PFSK-1 (cell line): ENCODE measurements around the gene SSTR3.

Experiments
- FOXP2 ChIP-seq: optimal IDR thresholded peaks from 2 replicates; pipeline ENCODE3; 2011; ENCODE audit warnings: borderline replicate concordance, control low read depth, inconsistent platforms; ENCODE audit not compliant: insufficient read depth; ENCODE audit errors: extremely low read length, extremely low read depth
- POLR2AphosphoS5 ChIP-seq: IDR thresholded peaks from 2 replicates; pipeline ENCODE4 v1.6.1; 2012; ENCODE audit warnings: low read depth, mild to moderate bottlenecking, control low read depth, low read length, moderate library complexity
- REST ChIP-seq, 2 experiments: IDR thresholded peaks; 2 replicates each; pipeline versions ENCODE4 v1.6.1 to v1.8.0; 2011 to 2012; ENCODE audit warnings: low read depth in 2 of 2, low read length in 2 of 2, control low read depth in 1 of 2, inconsistent platforms in 1 of 2, mild to moderate bottlenecking in 1 of 2, moderate library complexity in 1 of 2; ENCODE audit not compliant: insufficient read depth in 1 of 2
- SIN3A ChIP-seq: IDR thresholded peaks from 2 replicates; pipeline ENCODE4 v1.6.1; 2012; ENCODE audit warnings: mild to moderate bottlenecking, low read length, moderate library complexity, borderline replicate concordance; ENCODE audit not compliant: insufficient read depth
- TAF1 ChIP-seq: IDR thresholded peaks from 2 replicates; pipeline ENCODE4 v1.6.1; 2012; ENCODE audit warnings: low read length, control low read depth, borderline replicate concordance; ENCODE audit not compliant: insufficient read depth

SSTR3 gene

DNA sequence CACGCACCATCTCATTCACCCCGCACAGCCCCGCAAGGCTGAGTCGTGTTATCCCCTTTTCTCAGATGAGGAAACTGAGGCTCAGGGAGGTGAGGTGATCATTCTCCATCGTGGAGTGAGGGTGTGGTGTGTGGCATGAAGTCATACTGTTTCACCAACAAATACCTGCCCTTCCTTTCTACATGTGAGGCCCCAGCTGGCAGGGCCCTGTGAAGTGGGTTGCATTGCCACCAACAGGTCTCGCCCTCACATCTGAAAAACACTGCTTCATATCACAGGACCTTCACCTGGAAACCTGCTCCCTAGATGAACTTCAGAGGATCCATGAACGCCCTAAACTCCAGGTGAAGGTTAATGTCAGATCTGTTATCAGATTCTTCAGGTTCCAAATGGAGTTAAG lies 4.3 kb downstream of the SSTR3 start:
- TF ChIP-seq FOXP2 (no peak), POLR2AphosphoS5 (no peak), REST (IDR thresholded peaks at IDR 0.05; ENCODE audit: insufficient read depth in 1 of 2, low read depth in 2 of 2, low read length in 2 of 2) (no peak), TAF1 (no peak), SIN3A (no peak)

DNA sequence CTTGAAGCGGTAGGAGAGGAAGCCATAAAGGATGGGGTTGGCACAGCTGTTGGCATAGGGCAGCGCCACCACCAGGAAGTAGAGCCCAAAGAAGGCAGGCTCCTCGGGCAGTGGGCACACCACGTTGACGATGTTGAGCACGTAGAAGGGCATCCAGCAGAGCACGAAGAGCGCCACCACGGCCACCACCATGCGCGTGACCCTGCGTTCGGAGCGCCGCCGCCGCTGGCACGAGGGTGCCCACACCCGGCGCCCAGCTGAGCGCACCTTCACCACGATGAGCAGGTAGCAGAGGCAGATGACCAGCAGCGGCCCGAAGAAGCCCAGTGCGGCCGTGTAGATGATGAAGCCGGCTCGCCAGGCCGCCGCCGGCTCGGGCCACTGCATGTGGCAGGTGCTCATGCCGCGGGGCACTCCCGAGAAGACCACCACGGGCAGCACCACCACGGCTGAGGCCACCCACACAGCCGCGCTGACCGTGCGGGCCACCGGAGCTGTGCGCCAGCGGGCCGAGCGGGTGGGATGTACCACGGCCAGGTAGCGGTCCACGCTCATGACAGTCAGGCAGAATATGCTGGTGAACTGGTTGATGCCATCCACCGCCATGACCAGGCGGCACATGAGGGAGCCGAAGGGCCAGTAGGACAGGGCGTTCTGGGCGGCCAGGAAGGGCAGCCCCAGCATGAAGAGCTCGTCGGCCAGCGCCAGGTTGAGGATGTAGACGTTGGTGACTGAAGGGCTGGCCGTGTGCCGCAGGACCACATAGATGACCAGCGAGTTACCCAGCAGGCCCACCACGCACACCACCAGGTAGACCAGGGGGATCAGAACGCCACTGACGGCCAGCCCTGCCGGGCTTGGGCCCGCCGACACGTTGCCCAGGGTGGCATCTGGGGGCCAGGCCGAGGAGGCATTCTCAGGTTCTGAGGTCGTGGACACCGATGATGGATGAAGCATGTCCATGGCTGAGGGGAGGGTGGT lies 5.1 kb downstream of the SSTR3 start:
- TF ChIP-seq REST (IDR thresholded peaks at IDR 0.05; ENCODE audit: insufficient read depth in 1 of 2, low read depth in 2 of 2, low read length in 2 of 2) (no peak), FOXP2 (no peak), SIN3A (no peak), TAF1 (no peak), POLR2AphosphoS5 (no peak)

DNA sequence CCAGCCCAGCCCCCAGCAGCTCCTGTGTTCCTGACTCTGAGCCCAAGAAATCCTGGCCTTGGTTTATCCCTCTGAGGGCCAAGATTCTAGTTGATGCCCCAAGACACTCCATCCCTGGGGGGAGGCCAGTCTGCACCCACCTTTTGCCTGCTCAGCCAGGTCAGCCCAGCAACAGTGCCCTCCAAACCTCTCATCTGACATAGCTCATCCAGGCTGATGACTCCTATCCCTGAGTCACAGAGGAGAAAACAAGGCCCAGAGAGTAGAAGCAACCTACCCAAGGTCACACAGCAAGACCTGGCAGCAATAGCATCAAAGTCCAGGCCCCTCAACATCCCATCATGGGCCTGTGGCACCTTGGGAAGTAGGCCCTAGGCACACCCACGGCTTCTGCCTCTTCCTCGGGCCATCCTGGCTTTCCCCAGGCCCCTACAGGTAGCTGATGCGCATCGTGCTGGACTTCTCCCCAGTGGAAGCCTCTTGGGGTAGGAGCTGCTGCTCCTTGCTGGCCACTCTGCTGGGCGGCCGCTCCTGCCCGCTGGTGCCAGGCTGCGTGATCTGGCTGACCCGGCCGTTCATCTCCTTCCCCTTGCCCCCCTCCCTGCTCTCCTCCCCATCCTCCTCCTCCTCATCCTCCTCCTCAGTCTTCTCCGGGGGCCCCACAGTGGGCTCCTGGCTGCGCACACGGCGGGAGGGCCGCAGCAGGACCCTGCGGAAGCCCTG lies 6.0 kb downstream of the SSTR3 start:
- TF ChIP-seq FOXP2: no peak
- no peak for TF ChIP-seq SIN3A
- no peak for TF ChIP-seq TAF1
- no peak for TF ChIP-seq REST (IDR thresholded peaks at IDR 0.05; ENCODE audit: insufficient read depth in 1 of 2, low read depth in 2 of 2, low read length in 2 of 2)
- no peak for TF ChIP-seq POLR2AphosphoS5

- TF ChIP-seq FOXP2 (no peak), SIN3A (no peak)
Measured at GRCh38 chr22:37205046-37205445, 7.2 kb downstream of the SSTR3 start.

GRCh38 chr22:37204045-37204655 lies 8.1 kb downstream of the SSTR3 start:
- no peak for TF ChIP-seq REST (IDR thresholded peaks at IDR 0.05; ENCODE audit: insufficient read depth in 1 of 2, low read depth in 2 of 2, low read length in 2 of 2)
- TF ChIP-seq FOXP2: no peak
- no peak for TF ChIP-seq SIN3A
- no peak for TF ChIP-seq POLR2AphosphoS5
